Left renal cortex interstitium (tissue), 4 donors: Measurements from ENCODE around the gene ZNF182. TPM values are rescaled to one million over a fixed set of nuclear protein-coding genes. Genes with fewer than 3 reads are reported as not detected.
"Not testable (repeated sequence)": the region's sequence is repeated elsewhere in the genome, so short reads cannot be mapped to it uniquely, and the experiment has no call there.

Experiments used
- DNase-seq, 4 donors: peaks; one replicate each; pipeline ENCODE4 v3.0.0-alpha.2; 2013; ENCODE audit warnings: low read depth in 4 of 4, low spot score in 2 of 4, missing footprints in 1 of 4
- polyA plus RNA-seq, 4 donors: library from polyadenylated mRNA; unstranded; fragments of 120-200 nt; gene quantifications; one replicate each; pipeline ENCODE4 v1.2.1, GENCODE V29; 2013; ENCODE audit not compliant: insufficient read length in 4 of 4

ZNF182 gene
- polyA plus RNA-seq: 10 to 100 TPM in 3 of 4 donors, 1 to 10 TPM in 1; 8.7 to 13.6 (median 10.4) TPM

GRCh38 chrX:48003758-48004457 lies at the start of gene ZNF182:
ZNF182 (minus strand) TSS chrX:48003989; CDS start chrX:48002609, 1,380 bp downstream.
- peak in 3 of 4 donors; percentile 74 to 84 (median 76) for DNase-seq

GRCh38 chrX:48046846-48047245 lies 43.1 kb upstream of the ZNF182 start:
- DNase-seq: no peak

GRCh38 chrX:48045410-48046311 lies 41.9 kb upstream of the ZNF182 start:
- DNase-seq: no peak

- no peak for DNase-seq
Measured at GRCh38 chrX:48043056-48043455, 39.3 kb upstream of the ZNF182 start.

- no peak for DNase-seq
Measured at GRCh38 chrX:48035891-48036290, 32.1 kb upstream of the ZNF182 start.

GRCh38 chrX:48030641-48031173 lies 26.9 kb upstream of the ZNF182 start:
- not testable (repeated sequence) for DNase-seq

GRCh38 chrX:48030237-48030636 lies 26.4 kb upstream of the ZNF182 start:
- no peak for DNase-seq

- DNase-seq: no peak
Measured at GRCh38 chrX:48028091-48028490, 24.3 kb upstream of the ZNF182 start.

- DNase-seq: not testable (repeated sequence)
Measured at GRCh38 chrX:48027545-48027944, 23.8 kb upstream of the ZNF182 start.

- DNase-seq: peak in 2 of 4 donors; percentile 32 to 48
Measured at GRCh38 chrX:48025561-48025960, 21.8 kb upstream of the ZNF182 start.

GRCh38 chrX:48022738-48023137 lies 18.9 kb upstream of the ZNF182 start:
- no peak for DNase-seq

GRCh38 chrX:48022100-48022499 lies 18.3 kb upstream of the ZNF182 start:
- no peak for DNase-seq

GRCh38 chrX:48021026-48021900 lies 17.5 kb upstream of the ZNF182 start:
- DNase-seq: peak; percentile 79 to 96 (median 84)

GRCh38 chrX:48020472-48020871 lies 16.7 kb upstream of the ZNF182 start:
- DNase-seq: not testable (repeated sequence)

- DNase-seq: not testable (repeated sequence)
Measured at GRCh38 chrX:48019892-48020291, 16.1 kb upstream of the ZNF182 start.

GRCh38 chrX:48016583-48017310 lies 13.0 kb upstream of the ZNF182 start:
- not testable (repeated sequence) for DNase-seq

GRCh38 chrX:48009445-48009960 lies 5.7 kb upstream of the ZNF182 start:
- DNase-seq: not testable (repeated sequence)

GRCh38 chrX:48006688-48007087 lies 2.9 kb upstream of the ZNF182 start, which contains the start of gene SPACA5:
SPACA5 (plus strand) TSS chrX:48006988; CDS start chrX:48007803, 815 bp downstream.
- DNase-seq: not testable (repeated sequence)

GRCh38 chrX:48003367-48003757 lies 427 bp downstream of the ZNF182 start:
- no peak for DNase-seq
